GM12878 (cell line): Measurements from ENCODE around the gene ZNF688. TPM values are rescaled to one million over a fixed set of nuclear protein-coding genes. Genes with fewer than 3 reads are reported as not detected.

ENCODE experiments used
- ATAC-seq: fragments of 200-7000 bp; cut with Tn5 transposase; 3 replicates; pipeline ENCODE4 v1.9.1; 2020; ENCODE audit warnings: mild to moderate bottlenecking, moderate library complexity
- BruUV-seq: library from RNA; stranded (reverse); fragments of 400-500 nt; replicated peaks from 2 replicates; lab custom pipeline; 2021; lab: Mats Ljungman, UMichigan
- CTCF ChIA-PET: fragments of 300-600 bp; sonication (Branson Sonifier 250); formaldehyde crosslinking; extraction: SDS; loops from one replicate; lab custom pipeline; 2021; ENCODE audit warnings: inconsistent platforms; lab: Yijun Ruan, JAX
- POLR2A ChIA-PET: fragments of 350-600 bp; formaldehyde crosslinking; extraction: SDS; loops from one replicate; lab custom pipeline; 2021; ENCODE audit warnings: inconsistent platforms; lab: Charles Lee
- RAD21 ChIA-PET: fragments of 300-600 bp; sonication (Branson Sonifier 250); formaldehyde crosslinking; loops from one replicate; lab custom pipeline; 2023; ENCODE audit warnings: antibody characterized with exemption; ENCODE audit not compliant: unreplicated experiment; lab: Charles Lee
- SMC1A ChIA-PET: fragments of 300-600 bp; sonication (Branson Sonifier 250); formaldehyde crosslinking; loops from one replicate; lab custom pipeline; 2023; ENCODE audit not compliant: unreplicated experiment, uncharacterized antibody; lab: Charles Lee
- DNase-seq: peaks from one replicate; pipeline ENCODE4 v3.0.0-alpha.2; 2011; ENCODE audit warnings: low read depth, low spot score
- FAIRE-seq: peaks from 3 replicates; lab custom pipeline; 2011; peaks lifted over from hg19 to GRCh38; lab: Jason Lieb, UNC
- H2AFZ ChIP-seq: 2 replicates; pipeline ENCODE4 v1.6.0; 2011; ENCODE audit warnings: low read depth, low read length, control low read depth; ENCODE audit not compliant: control insufficient read depth
- H3K27ac ChIP-seq: 2 replicates; pipeline ENCODE4 v1.5.1; 2011; ENCODE audit warnings: control low read depth; ENCODE audit not compliant: control insufficient read depth, insufficient read depth
- H3K27me3 ChIP-seq, 2 experiments: replicated peaks in 1 of 2; 2 replicates each; pipeline versions ENCODE4 v1.6.0 to v1.6.1; 2011; ENCODE audit warnings: low read length in 1 of 2; ENCODE audit not compliant: control insufficient read depth in 2 of 2, insufficient read depth in 2 of 2
- H3K36me3 ChIP-seq, 2 experiments: 2 replicates each; pipeline ENCODE4 v1.5.1; 2011; ENCODE audit warnings: low read length in 1 of 2; ENCODE audit not compliant: control insufficient read depth in 2 of 2, insufficient read depth in 2 of 2
- H3K4me1 ChIP-seq: 2 replicates; pipeline ENCODE4 v1.6.1; 2011; ENCODE audit warnings: mild to moderate bottlenecking, low read length, moderate library complexity, mixed read lengths; ENCODE audit not compliant: control insufficient read depth, insufficient read depth
- H3K4me2 ChIP-seq: 2 replicates; pipeline ENCODE4 v1.6.0; 2011; ENCODE audit warnings: control low read depth; ENCODE audit not compliant: control insufficient read depth, insufficient read depth
- H3K4me3 ChIP-seq: fragments of 200-600 bp; sonication (generic); 2 replicates; pipeline ENCODE4 v1.5.1; 2016
- H3K79me2 ChIP-seq: 2 replicates; pipeline ENCODE4 v1.6.0; 2011; ENCODE audit warnings: low read length; ENCODE audit not compliant: control insufficient read depth, insufficient read depth
- H3K9ac ChIP-seq: 2 replicates; pipeline ENCODE4 v1.8.0; 2011; ENCODE audit warnings: low read length, control low read depth, mixed read lengths; ENCODE audit not compliant: control insufficient read depth, insufficient read depth
- H3K9me3 ChIP-seq: replicated peaks from 3 replicates; pipeline ENCODE4 v1.5.1; 2011; ENCODE audit warnings: mild to moderate bottlenecking, low read length; ENCODE audit not compliant: control insufficient read depth, insufficient read depth
- H4K20me1 ChIP-seq: 2 replicates; pipeline ENCODE4 v1.6.0; 2011; ENCODE audit not compliant: control insufficient read depth, insufficient read depth
- CBX5 ChIP-seq: sonication (generic); IDR thresholded peaks from 2 replicates; pipeline ENCODE4 v1.6.1; 2016; ENCODE audit warnings: low read depth, moderate library complexity, mild to moderate bottlenecking, inconsistent platforms
- EGR1 ChIP-seq, 2 experiments: IDR thresholded peaks; 1 replicate in 1 of 2; 2 replicates in 1 of 2; pipeline ENCODE4 v1.6.1; 2011 to 2012; ENCODE audit warnings: low read depth in 2 of 2, low read length in 2 of 2, borderline replicate concordance in 1 of 2, mild to moderate bottlenecking in 1 of 2, moderate library complexity in 1 of 2
- HCFC1 ChIP-seq: fragments of 150-350 bp; IDR thresholded peaks from 2 replicates; pipeline ENCODE4 v1.6.1; 2014; ENCODE audit warnings: low read length
- KAT2A ChIP-seq: conservative IDR thresholded peaks from 2 replicates; pipeline ENCODE4 v1.6.1; 2011; ENCODE audit warnings: low read depth, low read length; ENCODE audit not compliant: control insufficient read depth
- NR2C1 ChIP-seq: fragments of 450-650 bp; IDR thresholded peaks from 2 replicates; pipeline ENCODE4 v1.6.1; 2017; ENCODE audit warnings: antibody characterized with exemption, mild to moderate bottlenecking, moderate library complexity
- RB1 ChIP-seq: fragments of 450-650 bp; formaldehyde crosslinking; IDR thresholded peaks from 2 replicates; pipeline ENCODE4 v1.6.1; 2017; ENCODE audit warnings: mild to moderate bottlenecking, borderline replicate concordance
- SPI1 ChIP-seq: IDR thresholded peaks from 2 replicates; pipeline ENCODE4 v1.6.1; 2011; ENCODE audit warnings: low read depth, mild to moderate bottlenecking, low read length, moderate library complexity, borderline replicate concordance; ENCODE audit not compliant: insufficient read depth
- SRF ChIP-seq, 2 experiments: IDR thresholded peaks; 2 replicates each; pipeline ENCODE4 v1.6.1; 2011; ENCODE audit warnings: low read depth in 2 of 2, low read length in 2 of 2, mild to moderate bottlenecking in 1 of 2, moderate library complexity in 1 of 2
- TAF1 ChIP-seq: IDR thresholded peaks from 2 replicates; pipeline ENCODE4 v1.6.1; 2011; ENCODE audit warnings: mild to moderate bottlenecking, low read depth, low read length, borderline replicate concordance
- TBL1XR1 ChIP-seq: IDR thresholded peaks from 2 replicates; pipeline ENCODE4 v1.6.1; 2012; ENCODE audit warnings: low read depth, low read length, improper control_type of control experiment
- ZNF24 ChIP-seq: fragments of 450-650 bp; IDR thresholded peaks from 2 replicates; pipeline ENCODE4 v1.6.1; 2017; ENCODE audit warnings: antibody characterized with exemption, mild to moderate bottlenecking
- ZNF274 ChIP-seq: IDR thresholded peaks from one replicate; pipeline ENCODE4 v1.8.0; 2011; ENCODE audit not compliant: insufficient read length, insufficient read depth
- ZNF622 ChIP-seq: fragments of 450-650 bp; IDR thresholded peaks from 2 replicates; pipeline ENCODE4 v1.6.1; 2017; ENCODE audit warnings: mild to moderate bottlenecking, inconsistent platforms
- WGBS: methylation state at CpG from one replicate; pipeline ENCODE4 v1.1.6; 2016; ENCODE audit warnings: low lambda C conversion rate; ENCODE audit not compliant: insufficient replicate concordance, insufficient coverage; ENCODE audit errors: missing lambda C conversion rate; 5-methylcytosine and 5-hydroxymethylcytosine counted together
- in situ Hi-C: fragments of 300-500 bp; cut with MboI; formaldehyde crosslinking; loops from 9 replicates; pipeline ENCODE4 v1.14.3; 2018; ENCODE audit warnings: mixed read lengths
- intact Hi-C: fragments of 100-400 bp; cut with micrococcal nuclease; formaldehyde crosslinking; loops from one replicate; pipeline ENCODE4 v1.14.2; 2022; ENCODE audit not compliant: unreplicated experiment
- polyA plus RNA-seq, 11 experiments: library from polyadenylated mRNA; depleted of rRNA in 4 of 11; unstranded in 6 of 11; stranded (reverse) in 5 of 11; fragments of >200 nt; fragmentation: Nextera tagmentation in 4 of 11; fragmentation: Illumina TruSeq in 1 of 11; extraction: Ambion mirVana in 4 of 11; extraction: Trizol in 1 of 11; gene quantifications; 1 replicate in 1 of 11; 2 replicates in 10 of 11; pipeline versions ENCODE4 v1.2.1 to v1.2.3, GENCODE V29; 2011 to 2016; ENCODE audit warnings: inconsistent platforms in 2 of 11, missing spikeins in 2 of 11, low read depth in 1 of 11
- total RNA-seq, 4 experiments: library from RNA; depleted of rRNA in 3 of 4; stranded (reverse); fragments of >200 nt in 3 of 4; fragmentation: Illumina TruSeq in 1 of 4; extraction: Trizol in 1 of 4; gene quantifications; 2 replicates each; pipeline versions ENCODE4 v1.2.1 to v1.2.3, GENCODE V29; 2013 to 2021
- TF ChIP-seq, protein P1 (sequence below): fragments of 450-650 bp; conservative IDR thresholded peaks from 2 replicates; pipeline ENCODE4 v1.6.1; 2017; ENCODE audit warnings: mild to moderate bottlenecking, moderate library complexity
- TF ChIP-seq, protein P2 (sequence below): IDR thresholded peaks from 2 replicates; pipeline ENCODE4 v1.6.1; 2012; ENCODE audit warnings: low read depth, low read length, improper control_type of control experiment

Gene ZNF688
- total and polyA plus RNA-seq, 10 of the 15 experiments (the other 5 are each of a cell fraction or from before 2014, with no cell fraction given), result 0.14 to 17.4 (median 10.6) TPM

- ChIA-PET CTCF (interaction anchor here (1.1 to 3.4 kb wide), 3 partner anchors 9 to 176 kb away, joined by 3 to 38 read pairs (median 9); partner anchors contain the start of gene DCTPP1), SMC1A (no interaction called here)
- Histone ChIP-seq H3K4me3 (no peak overlapping the region), H3K27me3 (no peaks in the 10 kb centered on the region), H3K4me1 (peaks cover 4% of the 10 kb centered on the region), H2AFZ (no peak overlapping the region), H3K9ac (no peak overlapping the region), H3K4me2 (no peak overlapping the region), H3K9me3 (no peaks in the 10 kb centered on the region), H3K79me2 (peaks cover 15% of the 10 kb centered on the region)
- ATAC-seq, result no peak
- in situ Hi-C loops, result no loop called here
- no peak for DNase-seq
- no TSS peak for BruUV-seq
- FAIRE-seq, result no peak
- TF ChIP-seq ZNF622 (no peak), ZNF274 (no peak), ZNF24 (no peak), NR2C1 (no peak), CBX5 (no peak), HCFC1 (no peak)
- TF ChIP-seq, all 136 proteins: peak for 0
- H3K27ac ChIP-seq, result no peak overlapping the region
- 100% methylated on average over 3 of the region's 3 CpGs for WGBS
- intact Hi-C loops, result no loop called here
- RAD21 ChIA-PET, result interaction anchor here (0.7 kb wide), 1 partner anchor 28 kb away, joined by 3 read pairs; no protein-coding TSS in a partner anchor
- POLR2A ChIA-PET, result interaction anchor here (0.5 to 1.0 kb wide), 3 partner anchors 21 to 420 kb away, joined by 3 to 5 read pairs (median 4); no protein-coding TSS in a partner anchor
- H3K36me3 ChIP-seq, result peaks cover 11 to 14% of the 10 kb centered on the region in 2 experiments; a peak in 3 of 4 replicates
- no peaks in the 10 kb centered on the region for H4K20me1 ChIP-seq
Observed at GRCh38 chr16:30606004-30606403, 34.5 kb upstream of the ZNF688 start.

DNA sequence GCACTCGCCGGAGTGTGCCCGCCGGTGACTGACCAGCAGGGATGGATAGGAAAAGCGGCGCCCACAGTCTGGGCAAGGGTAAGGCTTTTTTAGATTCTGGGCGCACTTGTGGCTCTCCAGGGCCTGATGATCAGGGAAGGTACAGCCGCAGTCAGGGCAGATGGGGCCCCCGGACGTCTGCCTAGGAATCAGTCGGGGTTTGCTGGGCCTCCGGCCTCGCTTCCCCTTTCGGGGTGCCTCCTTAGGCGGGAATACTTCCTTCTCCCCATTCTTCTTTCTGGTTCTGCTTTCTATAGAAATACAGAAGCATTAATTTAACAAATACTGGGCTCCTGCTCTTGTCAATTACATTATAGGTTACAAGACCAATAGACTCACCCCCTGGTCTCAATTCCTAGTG lies 33.6 kb upstream of the ZNF688 start:
- Histone ChIP-seq H3K4me2 (no peak overlapping the region), H3K36me3 (peaks cover 11 to 14% of the 10 kb centered on the region in 2 experiments; a peak in 3 of 4 replicates), H2AFZ (no peak overlapping the region), H3K27me3 (no peaks in the 10 kb centered on the region), H3K27ac (no peak overlapping the region), H4K20me1 (no peaks in the 10 kb centered on the region), H3K9ac (no peak overlapping the region), H3K4me1 (peaks cover 4% of the 10 kb centered on the region), H3K79me2 (peaks cover 15% of the 10 kb centered on the region), H3K4me3 (no peak overlapping the region), H3K9me3 (no peaks in the 10 kb centered on the region)
- RAD21 ChIA-PET, result interaction anchor here (0.6 kb wide), 1 partner anchor 472 kb away, joined by 3 read pairs; no protein-coding TSS in a partner anchor
- FAIRE-seq, result no peak
- intact Hi-C loops, result no loop called here
- CTCF ChIA-PET, result interaction anchor here (2.2 kb wide), 1 partner anchor 175 kb away, joined by 9 read pairs; the partner anchor contains the start of gene DCTPP1
- 93% methylated on average over 14 of the region's 15 CpGs for WGBS
- in situ Hi-C loops, result no loop called here
- ATAC-seq, result no peak
- DNase-seq, result no peak
- BruUV-seq, result no TSS peak
- POLR2A ChIA-PET, result interaction anchor here (0.5 kb wide), 1 partner anchor 179 kb away, joined by 3 read pairs; no protein-coding TSS in a partner anchor
- SMC1A ChIA-PET, result no interaction called here
- no peak for TF ChIP-seq TAF1
- TF ChIP-seq SPI1, result no peak
- TF ChIP-seq, protein P1, sequence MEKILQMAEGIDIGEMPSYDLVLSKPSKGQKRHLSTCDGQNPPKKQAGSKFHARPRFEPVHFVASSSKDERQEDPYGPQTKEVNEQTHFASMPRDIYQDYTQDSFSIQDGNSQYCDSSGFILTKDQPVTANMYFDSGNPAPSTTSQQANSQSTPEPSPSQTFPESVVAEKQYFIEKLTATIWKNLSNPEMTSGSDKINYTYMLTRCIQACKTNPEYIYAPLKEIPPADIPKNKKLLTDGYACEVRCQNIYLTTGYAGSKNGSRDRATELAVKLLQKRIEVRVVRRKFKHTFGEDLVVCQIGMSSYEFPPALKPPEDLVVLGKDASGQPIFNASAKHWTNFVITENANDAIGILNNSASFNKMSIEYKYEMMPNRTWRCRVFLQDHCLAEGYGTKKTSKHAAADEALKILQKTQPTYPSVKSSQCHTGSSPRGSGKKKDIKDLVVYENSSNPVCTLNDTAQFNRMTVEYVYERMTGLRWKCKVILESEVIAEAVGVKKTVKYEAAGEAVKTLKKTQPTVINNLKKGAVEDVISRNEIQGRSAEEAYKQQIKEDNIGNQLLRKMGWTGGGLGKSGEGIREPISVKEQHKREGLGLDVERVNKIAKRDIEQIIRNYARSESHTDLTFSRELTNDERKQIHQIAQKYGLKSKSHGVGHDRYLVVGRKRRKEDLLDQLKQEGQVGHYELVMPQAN, result no peak
- no peak for TF ChIP-seq EGR1 (IDR thresholded peaks at IDR 0.05; ENCODE audit: borderline replicate concordance in 1 of 2, low read depth in 2 of 2, low read length in 2 of 2)
- TF ChIP-seq SRF (IDR thresholded peaks at IDR 0.05; ENCODE audit: low read depth in 2 of 2, low read length in 2 of 2), result no peak
- TF ChIP-seq TBL1XR1, result no peak
- TF ChIP-seq, protein P2, sequence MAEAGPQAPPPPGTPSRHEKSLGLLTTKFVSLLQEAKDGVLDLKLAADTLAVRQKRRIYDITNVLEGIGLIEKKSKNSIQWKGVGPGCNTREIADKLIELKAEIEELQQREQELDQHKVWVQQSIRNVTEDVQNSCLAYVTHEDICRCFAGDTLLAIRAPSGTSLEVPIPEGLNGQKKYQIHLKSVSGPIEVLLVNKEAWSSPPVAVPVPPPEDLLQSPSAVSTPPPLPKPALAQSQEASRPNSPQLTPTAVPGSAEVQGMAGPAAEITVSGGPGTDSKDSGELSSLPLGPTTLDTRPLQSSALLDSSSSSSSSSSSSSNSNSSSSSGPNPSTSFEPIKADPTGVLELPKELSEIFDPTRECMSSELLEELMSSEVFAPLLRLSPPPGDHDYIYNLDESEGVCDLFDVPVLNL, result no peak
- TF ChIP-seq KAT2A, result no peak
- no peak for TF ChIP-seq RB1
